Esophagus squamous epithelium (tissue), 4 donors: ENCODE measurements around the gene SLC41A2.

Experiments
- POLR2A ChIP-seq, 4 donors: fragments of 450-650 bp; IDR thresholded peaks; one replicate each; pipeline ENCODE4 v1.6.1; 2017; ENCODE audit warnings: antibody characterized with exemption in 4 of 4, mild to moderate bottlenecking in 4 of 4, moderate library complexity in 3 of 4
- TF ChIP-seq, protein P1 (sequence below), 6 experiments: fragments of 450-650 bp in 4 of 6; fragments of 200-600 bp in 2 of 6; sonication (generic) in 2 of 6; IDR thresholded peaks; one replicate each; pipeline ENCODE4 v1.5.1; 2016 to 2019; ENCODE audit warnings: antibody characterized with exemption in 6 of 6, mild to moderate bottlenecking in 4 of 6, moderate library complexity in 4 of 6

- TF ChIP-seq, protein P1, sequence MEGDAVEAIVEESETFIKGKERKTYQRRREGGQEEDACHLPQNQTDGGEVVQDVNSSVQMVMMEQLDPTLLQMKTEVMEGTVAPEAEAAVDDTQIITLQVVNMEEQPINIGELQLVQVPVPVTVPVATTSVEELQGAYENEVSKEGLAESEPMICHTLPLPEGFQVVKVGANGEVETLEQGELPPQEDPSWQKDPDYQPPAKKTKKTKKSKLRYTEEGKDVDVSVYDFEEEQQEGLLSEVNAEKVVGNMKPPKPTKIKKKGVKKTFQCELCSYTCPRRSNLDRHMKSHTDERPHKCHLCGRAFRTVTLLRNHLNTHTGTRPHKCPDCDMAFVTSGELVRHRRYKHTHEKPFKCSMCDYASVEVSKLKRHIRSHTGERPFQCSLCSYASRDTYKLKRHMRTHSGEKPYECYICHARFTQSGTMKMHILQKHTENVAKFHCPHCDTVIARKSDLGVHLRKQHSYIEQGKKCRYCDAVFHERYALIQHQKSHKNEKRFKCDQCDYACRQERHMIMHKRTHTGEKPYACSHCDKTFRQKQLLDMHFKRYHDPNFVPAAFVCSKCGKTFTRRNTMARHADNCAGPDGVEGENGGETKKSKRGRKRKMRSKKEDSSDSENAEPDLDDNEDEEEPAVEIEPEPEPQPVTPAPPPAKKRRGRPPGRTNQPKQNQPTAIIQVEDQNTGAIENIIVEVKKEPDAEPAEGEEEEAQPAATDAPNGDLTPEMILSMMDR (IDR thresholded peaks at IDR 0.05) = no peak
- TF ChIP-seq POLR2A (IDR thresholded peaks at IDR 0.05) = no peak
Measured at GRCh38 chr12:104921340-104921739, 36.8 kb downstream of the SLC41A2 start.
